Osteoblast (primary cell): ENCODE results near the gene SBF1. TPM values are rescaled to one million over a fixed set of nuclear protein-coding genes. Genes with fewer than 3 reads are reported as not detected.
A peak's percentile ranks its signal among the peaks of the same experiment; 100 is the strongest.

Experiments used
- DNase-seq: peaks from one replicate; pipeline ENCODE4 v3.0.0; 2011; ENCODE audit warnings: low spot score, mixed read lengths; ENCODE audit not compliant: insufficient read length; ENCODE audit errors: missing footprints
- H2AFZ ChIP-seq: 2 replicates; pipeline ENCODE4 v1.6.0; 2011; ENCODE audit warnings: mild to moderate bottlenecking, low read length
- H3K27ac ChIP-seq: 2 replicates; pipeline ENCODE4 v1.5.1; 2011; ENCODE audit warnings: mild to moderate bottlenecking, low read depth, low read length, moderate library complexity
- H3K27me3 ChIP-seq: 2 replicates; pipeline ENCODE4 v1.6.0; 2012; ENCODE audit warnings: mild to moderate bottlenecking, control low read depth, inconsistent platforms, low read length, moderate library complexity; ENCODE audit not compliant: insufficient read depth
- H3K36me3 ChIP-seq: 2 replicates; pipeline ENCODE4 v1.5.1; 2011; ENCODE audit warnings: mild to moderate bottlenecking, low read length, control low read depth, moderate library complexity; ENCODE audit not compliant: insufficient read depth
- H3K4me1 ChIP-seq: 2 replicates; pipeline ENCODE4 v1.5.1; 2011; ENCODE audit warnings: mild to moderate bottlenecking, low read length, control low read depth, moderate library complexity; ENCODE audit not compliant: insufficient read depth
- H3K4me2 ChIP-seq: 2 replicates; pipeline ENCODE4 v1.6.0; 2011; ENCODE audit warnings: mild to moderate bottlenecking, low read length; ENCODE audit not compliant: insufficient read depth
- H3K4me3 ChIP-seq: fragments of 200-600 bp; sonication (generic); 3 replicates; pipeline ENCODE4 v1.5.1; 2012; ENCODE audit warnings: mild to moderate bottlenecking, low read length, inconsistent platforms; ENCODE audit not compliant: insufficient read depth
- H3K79me2 ChIP-seq: 2 replicates; pipeline ENCODE4 v1.6.0; 2012; ENCODE audit warnings: mild to moderate bottlenecking, low read length, control low read depth, inconsistent platforms; ENCODE audit not compliant: insufficient read depth
- H3K9me3 ChIP-seq: 2 replicates; pipeline ENCODE4 v1.5.1; 2011; ENCODE audit warnings: low read depth, low read length, control low read depth
- H4K20me1 ChIP-seq: 2 replicates; pipeline ENCODE4 v1.6.0; 2012; ENCODE audit warnings: mild to moderate bottlenecking, low read length, control low read depth; ENCODE audit not compliant: insufficient read depth
- CTCF ChIP-seq: IDR thresholded peaks from 2 replicates; pipeline ENCODE4 v1.5.1; 2011; ENCODE audit warnings: mild to moderate bottlenecking, low read depth, low read length, moderate library complexity; ENCODE audit errors: extremely low read depth
- total RNA-seq: library from RNA; depleted of rRNA; stranded (reverse); fragments of >200 nt; gene quantifications from 2 replicates; pipeline ENCODE4 v1.2.3, GENCODE V29; 2012

The SBF1 gene
- total RNA-seq, 1 donor = 93.0 TPM

DNA sequence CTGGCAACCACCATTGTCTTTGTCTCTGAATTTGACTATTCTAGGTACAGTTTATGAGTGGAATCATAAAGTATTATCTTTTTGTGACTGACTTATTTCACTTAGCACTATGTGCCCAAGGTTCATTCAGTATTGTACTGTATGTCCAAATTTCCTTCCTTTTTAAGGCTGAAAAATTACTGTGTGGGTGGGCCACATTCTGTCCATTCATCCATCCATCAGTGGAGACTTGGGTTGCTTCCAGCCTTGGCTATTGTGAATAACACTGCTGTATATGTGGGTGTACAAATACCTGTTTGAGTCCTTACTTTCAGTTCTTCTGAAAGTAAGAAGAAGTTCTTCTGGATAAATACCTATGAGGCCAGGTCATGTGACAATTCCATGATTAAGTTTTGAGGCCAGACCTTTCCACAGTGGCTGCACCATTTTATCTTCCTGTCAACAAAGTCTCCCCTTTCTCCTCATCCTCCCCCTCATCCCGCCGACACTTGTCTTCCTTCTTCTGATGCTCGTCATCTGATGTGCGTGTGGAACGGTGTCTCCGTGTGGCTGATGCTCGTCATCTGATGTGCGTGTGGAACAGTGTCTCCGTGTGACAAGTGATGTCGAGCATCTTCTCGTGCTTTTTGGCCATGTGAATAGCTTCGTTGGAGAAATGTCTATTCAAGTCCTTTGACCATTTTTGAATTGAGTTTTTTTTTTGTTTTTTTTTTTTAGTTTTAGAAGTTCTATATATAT is 49.5 kb downstream of the SBF1 start:
- H3K27ac ChIP-seq = no peak overlapping the region
- DNase-seq = peak; percentile 77
- peaks cover 71% of the 10 kb centered on the region for H3K36me3 ChIP-seq

DNA sequence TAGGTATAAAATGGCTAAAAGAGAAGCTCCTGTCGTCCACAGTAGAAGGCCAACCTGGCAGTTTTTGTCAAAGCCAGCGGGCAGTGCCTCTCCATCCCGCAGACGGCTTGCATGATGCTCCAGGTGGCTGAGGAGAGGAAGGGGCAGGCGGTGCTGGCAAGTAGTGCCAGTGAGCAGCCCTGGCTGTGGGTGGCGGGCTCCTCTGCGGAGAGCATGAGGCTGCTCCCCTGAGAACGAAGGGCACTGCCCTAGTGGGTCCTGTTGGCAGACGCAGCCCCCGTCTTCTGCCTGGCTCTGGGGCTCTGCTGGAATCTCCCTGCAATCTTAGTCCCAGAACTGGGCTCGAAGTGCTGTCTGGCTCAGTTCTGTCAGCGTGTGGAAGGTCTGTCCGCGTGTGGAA is 50.9 kb downstream of the SBF1 start:
- Histone ChIP-seq H3K27me3 (no peaks in the 10 kb centered on the region), H3K4me3 (no peak overlapping the region), H3K4me2 (no peak overlapping the region), H3K9me3 (no peaks in the 10 kb centered on the region), H3K79me2 (peaks cover 4% of the 10 kb centered on the region), H3K4me1 (no peaks in the 10 kb centered on the region), H3K27ac (no peak overlapping the region), H4K20me1 (peaks cover 6% of the 10 kb centered on the region), H3K36me3 (peaks cover 74% of the 10 kb centered on the region), H2AFZ (no peak overlapping the region)
- TF ChIP-seq CTCF = no peak
- peak; percentile 32 for DNase-seq

More for the DNA sequence above, 49.5 kb downstream of the SBF1 start:
- no peaks in the 10 kb centered on the region for H3K27me3 ChIP-seq
- TF ChIP-seq CTCF = no peak
- no peaks in the 10 kb centered on the region for H3K4me1 ChIP-seq
- H3K4me2 ChIP-seq = no peak overlapping the region
- no peak overlapping the region for H3K4me3 ChIP-seq
- peaks cover 4% of the 10 kb centered on the region for H3K79me2 ChIP-seq
- H2AFZ ChIP-seq = no peak overlapping the region
- H3K9me3 ChIP-seq = no peaks in the 10 kb centered on the region
- H4K20me1 ChIP-seq = peaks cover 4% of the 10 kb centered on the region

GRCh38 chr22:50422961-50423815 is 51.6 kb downstream of the SBF1 start:
- H3K27me3 ChIP-seq = no peaks in the 10 kb centered on the region
- TF ChIP-seq CTCF = no peak
- peaks cover 2% of the 10 kb centered on the region for H3K79me2 ChIP-seq
- H3K36me3 ChIP-seq = peaks cover 76% of the 10 kb centered on the region
- no peak overlapping the region for H3K27ac ChIP-seq
- DNase-seq = peak; percentile 75
- no peak overlapping the region for H3K4me2 ChIP-seq
- H2AFZ ChIP-seq = no peak overlapping the region
- no peaks in the 10 kb centered on the region for H3K4me1 ChIP-seq
- no peaks in the 10 kb centered on the region for H3K9me3 ChIP-seq
- no peak overlapping the region for H3K4me3 ChIP-seq
- peaks cover 6% of the 10 kb centered on the region for H4K20me1 ChIP-seq

DNA sequence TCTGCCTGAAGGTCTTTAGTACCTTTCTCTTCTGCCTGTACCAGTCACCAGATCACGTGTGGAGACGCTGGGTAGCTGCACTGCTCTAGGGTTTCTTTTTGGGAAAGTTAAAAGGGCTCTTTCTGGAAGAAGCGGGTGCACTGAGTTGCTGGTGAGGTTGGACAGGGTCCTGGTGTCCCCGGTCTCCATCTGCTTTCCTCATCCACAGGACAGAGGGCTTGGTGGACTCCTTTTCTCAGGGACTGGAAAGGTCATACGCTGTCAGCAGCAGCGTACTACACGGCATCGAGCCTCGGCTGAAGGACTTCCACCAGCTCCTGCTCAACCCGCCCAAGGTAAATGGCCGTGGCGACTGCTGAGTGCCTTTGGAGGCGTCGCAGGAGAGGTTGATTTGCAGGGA is 52.8 kb downstream of the SBF1 start:
- peaks cover 6% of the 10 kb centered on the region for H4K20me1 ChIP-seq
- peaks cover 2% of the 10 kb centered on the region for H3K79me2 ChIP-seq
- TF ChIP-seq CTCF = no peak
- no peaks in the 10 kb centered on the region for H3K27me3 ChIP-seq
- no peak overlapping the region for H3K4me2 ChIP-seq
- no peak overlapping the region for H2AFZ ChIP-seq
- no peaks in the 10 kb centered on the region for H3K9me3 ChIP-seq
- no peaks in the 10 kb centered on the region for H3K4me1 ChIP-seq
- H3K27ac ChIP-seq = no peak overlapping the region
- no peak for DNase-seq
- peaks cover 78% of the 10 kb centered on the region for H3K36me3 ChIP-seq
- no peak overlapping the region for H3K4me3 ChIP-seq
